ENCODE measurements around the gene GK.
"Not testable (repeated sequence)": the region's sequence is repeated elsewhere in the genome, so short reads cannot be mapped to it uniquely, and the experiment has no call there.

GK gene

DNA sequence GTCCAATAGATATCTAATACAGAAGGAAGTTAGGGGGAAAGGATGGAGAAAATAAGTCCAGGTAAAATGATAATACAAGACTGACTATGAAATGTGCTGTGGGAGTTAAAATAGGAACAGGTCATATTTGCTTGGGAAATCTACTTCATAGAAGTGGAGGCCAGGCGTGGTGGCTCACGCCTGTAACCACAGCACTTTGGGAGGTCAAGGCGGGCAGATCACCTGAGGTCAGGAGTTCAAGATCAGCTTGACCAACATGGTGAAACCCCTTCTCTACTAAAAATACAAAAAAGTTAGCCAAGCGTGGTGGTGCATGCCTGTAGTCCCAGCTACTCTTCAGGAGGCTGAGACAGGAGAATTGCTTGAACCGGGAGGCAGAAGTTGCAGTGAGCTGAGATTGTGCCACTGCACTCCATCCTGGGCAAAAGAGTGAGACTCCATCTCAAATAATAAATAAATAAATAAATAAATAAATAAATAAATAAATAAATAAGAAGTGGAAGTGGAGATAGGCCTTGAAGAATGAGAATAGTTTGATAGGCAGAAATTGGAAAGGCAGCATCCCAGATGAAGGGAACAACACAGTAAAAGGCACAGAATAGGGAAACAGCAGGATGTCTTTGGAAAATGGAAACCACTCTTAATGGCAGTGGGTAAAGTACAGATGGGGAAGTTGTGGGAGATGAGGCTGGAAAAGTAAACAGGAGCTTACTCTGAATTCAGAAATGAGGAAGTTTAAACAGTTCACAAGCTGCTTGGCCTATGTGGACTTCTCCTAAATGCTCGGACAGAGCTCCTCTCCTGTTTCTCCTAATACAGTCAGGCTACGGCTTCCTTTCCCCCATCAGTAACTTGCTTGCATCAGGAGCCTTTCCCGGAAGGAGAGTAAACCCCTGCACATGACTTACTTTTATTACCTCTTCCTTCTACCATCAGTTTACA lies 15.1 kb upstream of the GK start:
- DNase-seq (ENCODE audit: insufficient read length, low spot score) (no peak), FAIRE-seq (no peak)

DNA sequence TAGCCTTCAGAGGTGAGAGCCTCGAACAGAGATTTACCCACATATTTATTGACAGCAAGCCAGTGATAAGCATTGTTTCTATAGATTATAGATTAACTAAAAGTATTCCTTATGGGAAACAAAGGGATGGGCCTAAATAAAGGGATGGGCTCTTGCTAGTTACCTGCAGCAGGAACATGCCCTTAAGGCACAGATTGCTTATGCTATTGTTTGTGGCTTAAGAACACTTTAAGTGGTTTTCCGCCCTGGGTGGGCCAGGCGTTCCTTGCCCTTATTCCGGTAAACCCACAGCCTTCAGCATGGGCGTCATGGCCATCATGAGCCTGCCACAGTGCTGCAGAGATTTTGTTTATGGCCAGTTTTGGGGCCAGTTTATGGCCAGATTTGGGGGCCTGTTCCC lies 13.5 kb upstream of the GK start:
- not testable (repeated sequence) for FAIRE-seq; DNase-seq (ENCODE audit: insufficient read length, low spot score)

More for the DNA sequence above, 15.1 kb upstream of the GK start:
- no peak for TF ChIP-seq POLR2A (IDR thresholded peaks at IDR 0.05; ENCODE audit: low read depth, low read length)

DNA sequence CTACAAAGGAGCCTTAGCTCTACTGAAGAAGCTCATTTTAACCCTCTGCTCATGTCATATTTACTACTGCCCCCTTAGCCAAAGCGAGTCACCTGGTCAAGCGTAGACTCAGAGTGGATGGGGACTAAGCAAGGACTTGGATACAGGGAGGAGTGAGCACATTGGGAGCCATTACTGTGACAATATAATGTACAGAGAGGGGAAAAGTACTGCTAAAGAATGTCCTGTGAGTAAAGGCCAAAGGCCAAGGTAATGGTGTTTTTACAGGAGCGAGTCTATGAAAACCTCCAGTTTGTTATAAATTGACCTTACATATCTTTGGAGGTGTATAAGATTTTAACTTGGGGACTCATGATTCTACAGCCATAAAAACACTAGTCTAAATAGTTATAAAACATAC lies 10.6 kb upstream of the GK start:
- TF ChIP-seq POLR2A (IDR thresholded peaks at IDR 0.05; ENCODE audit: low read depth, low read length), result no peak
- no peak for FAIRE-seq
- DNase-seq (ENCODE audit: insufficient read length, low spot score), result no peak

DNA sequence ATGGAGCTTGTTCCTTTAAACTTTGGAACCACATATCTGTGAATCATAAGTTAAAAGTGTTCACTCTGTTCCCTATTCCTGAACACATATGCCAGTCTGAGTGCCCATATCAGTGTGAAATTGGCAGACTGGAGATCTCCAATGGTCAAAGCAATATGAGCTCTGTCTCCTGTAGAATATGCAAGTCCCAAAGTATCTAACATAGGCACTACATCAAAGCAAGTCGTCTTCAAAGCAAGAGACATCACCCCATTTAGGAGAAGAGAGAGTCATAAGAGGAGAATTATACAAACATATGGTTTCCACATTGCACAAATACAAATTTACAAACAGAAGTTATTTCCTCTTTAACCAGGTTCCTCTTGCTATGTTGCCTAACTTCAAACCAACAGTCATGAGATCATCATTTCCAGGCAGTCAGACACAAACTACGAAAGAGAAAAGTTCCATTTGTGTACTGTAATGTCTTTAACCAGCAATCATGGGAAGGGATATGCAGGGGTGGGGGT lies 9.9 kb upstream of the GK start:
- DNase-seq (ENCODE audit: insufficient read length, low spot score) (no peak), FAIRE-seq (no peak)
- TF ChIP-seq POLR2A (IDR thresholded peaks at IDR 0.05; ENCODE audit: low read depth, low read length), result no peak

DNA sequence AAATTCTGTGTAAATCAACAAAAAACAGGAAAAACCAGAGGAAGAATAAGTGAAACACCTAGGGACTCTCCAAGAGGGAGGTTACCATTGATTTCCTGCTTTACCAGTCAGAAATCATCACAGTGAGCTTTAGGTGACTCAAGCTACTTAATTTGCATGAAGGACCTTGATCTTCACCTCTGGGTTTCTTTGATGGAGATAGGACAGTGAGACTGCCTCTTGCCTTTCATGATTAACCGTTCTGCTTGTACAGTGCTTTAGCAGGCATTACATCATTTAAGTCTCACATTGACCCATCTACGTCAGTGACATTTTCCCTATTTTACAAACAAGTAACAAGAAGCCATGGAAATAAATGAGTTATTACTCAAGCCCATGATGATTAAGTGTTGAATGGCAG lies 3.4 kb upstream of the GK start:
- DNase-seq (ENCODE audit: insufficient read length, low spot score) (no peak), FAIRE-seq (no peak)
- no peak for TF ChIP-seq POLR2A (IDR thresholded peaks at IDR 0.05; ENCODE audit: low read depth, low read length)

DNA sequence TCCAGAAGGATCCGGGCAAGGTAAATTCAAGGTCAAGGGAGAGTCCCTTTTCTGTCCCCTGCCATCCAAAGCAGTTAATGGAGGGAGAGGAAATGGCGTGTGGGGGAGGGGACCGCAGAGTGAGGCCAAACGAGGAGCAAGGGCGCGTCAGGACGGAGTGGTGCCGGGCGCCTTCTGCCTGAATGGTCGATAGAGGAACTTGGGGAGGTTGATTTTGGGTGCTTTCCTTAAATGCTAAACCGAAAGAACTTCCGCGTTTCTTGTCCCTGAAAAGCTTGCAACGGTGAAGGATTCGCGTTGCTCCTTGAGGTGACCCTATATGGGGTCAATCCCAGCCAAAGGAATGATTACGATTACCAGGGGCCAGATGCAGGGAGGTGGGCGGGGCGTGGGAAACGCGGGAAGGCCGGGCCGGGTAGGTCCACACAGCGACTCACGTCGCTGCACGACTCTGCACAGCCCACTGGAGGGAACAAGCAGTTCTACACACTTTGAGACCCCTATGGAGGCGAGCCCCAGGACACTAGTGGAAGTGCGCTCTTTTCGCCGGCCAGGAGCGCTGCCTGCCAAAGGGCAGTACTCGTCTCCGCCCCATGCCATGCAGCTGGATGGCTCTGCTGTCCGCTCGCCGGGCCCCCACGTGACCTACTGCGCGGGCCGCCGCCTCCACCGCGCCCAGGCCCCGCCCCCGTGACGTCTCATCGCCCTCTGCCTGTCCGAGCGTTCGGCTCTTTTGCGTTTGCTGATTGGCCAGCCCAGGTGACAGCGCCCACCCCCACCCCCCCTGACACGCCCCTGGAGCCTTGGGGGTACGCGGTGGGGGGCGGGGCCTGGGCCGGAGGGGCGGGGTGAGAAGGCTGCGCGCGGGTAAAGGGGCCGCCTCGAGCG lies 452 bp upstream of the GK start:
- DNase-seq (ENCODE audit: insufficient read length, low spot score), result peak; percentile 50
- TF ChIP-seq POLR2A (IDR thresholded peaks at IDR 0.05; ENCODE audit: low read depth, low read length), result peak; percentile 38
- FAIRE-seq, result no peak

DNA sequence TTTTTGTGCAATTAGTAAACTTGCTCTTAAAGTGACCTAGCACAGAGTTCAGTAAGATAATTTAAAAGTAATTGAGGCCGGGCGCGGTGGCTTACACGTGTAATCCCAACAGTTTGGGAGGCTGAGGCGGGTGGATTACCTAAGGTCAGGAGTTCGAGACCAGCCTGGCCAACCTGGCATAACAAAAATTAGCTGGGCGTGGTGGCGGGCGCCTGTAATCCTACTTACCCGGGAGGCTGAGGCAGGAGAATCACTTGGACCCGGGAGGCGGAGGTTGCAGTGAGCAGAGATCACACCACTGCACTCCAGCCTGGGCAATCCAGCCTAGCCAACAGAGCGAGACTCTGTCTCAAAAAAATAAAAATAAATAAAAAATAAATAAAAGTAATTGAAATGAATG lies 1.2 kb downstream of the GK start:
- DNase-seq (ENCODE audit: insufficient read length, low spot score), result not testable (repeated sequence)

DNA sequence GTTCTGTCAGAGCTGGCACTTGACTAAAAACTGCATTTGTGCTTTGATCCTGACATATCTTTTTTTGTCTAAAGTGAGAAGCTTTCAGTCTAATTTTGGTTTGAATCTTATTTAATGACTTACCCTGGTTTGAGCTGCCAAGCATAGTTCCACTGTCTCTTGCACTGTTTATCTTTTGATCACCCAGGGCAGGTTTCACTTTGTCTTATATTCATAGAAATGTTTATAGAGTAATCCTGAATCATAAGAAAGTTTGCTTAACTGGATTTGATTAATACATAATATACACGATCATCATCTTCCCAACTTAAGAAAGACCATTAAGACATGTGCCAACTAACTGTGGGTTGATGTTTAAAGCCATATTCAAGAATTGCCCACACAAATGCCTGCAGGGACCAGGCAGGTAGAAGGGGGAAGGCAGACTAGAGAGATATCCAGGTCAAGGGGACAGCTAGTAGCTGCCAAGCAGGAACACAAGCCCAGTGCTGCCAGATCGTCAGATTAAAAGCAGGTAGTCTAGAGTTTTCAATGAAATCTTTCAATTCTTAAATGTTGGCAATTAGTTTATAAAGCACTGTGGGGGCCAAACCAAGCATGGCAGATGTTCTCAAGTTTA lies 1.9 kb downstream of the GK start:
- FAIRE-seq (no peak), DNase-seq (ENCODE audit: insufficient read length, low spot score) (no peak)
- no peak for TF ChIP-seq POLR2A (IDR thresholded peaks at IDR 0.05; ENCODE audit: low read depth, low read length)

More for the DNA sequence above, 1.2 kb downstream of the GK start:
- FAIRE-seq, result not testable (repeated sequence)

DNA sequence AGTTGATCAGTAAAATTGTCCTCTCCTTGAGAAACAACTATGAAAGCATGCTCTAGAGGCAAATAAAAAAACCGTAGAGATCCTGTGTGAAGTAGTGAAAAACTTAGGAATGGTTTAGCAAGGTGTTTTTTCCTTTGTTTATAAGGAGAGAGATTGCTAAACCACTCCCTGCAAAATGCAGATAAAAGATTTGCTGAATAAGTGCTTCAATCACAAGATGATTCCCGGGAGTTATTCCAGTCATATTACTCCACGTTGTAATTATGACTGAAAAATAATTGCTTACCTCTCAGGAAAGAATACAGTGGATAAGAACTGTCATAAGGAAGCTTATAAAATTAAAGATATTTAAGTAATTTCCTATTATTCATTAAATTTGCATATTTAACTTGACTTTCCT lies 2.8 kb downstream of the GK start:
- TF ChIP-seq POLR2A (IDR thresholded peaks at IDR 0.05; ENCODE audit: low read depth, low read length), result no peak
- FAIRE-seq (no peak), DNase-seq (ENCODE audit: insufficient read length, low spot score) (no peak)

DNA sequence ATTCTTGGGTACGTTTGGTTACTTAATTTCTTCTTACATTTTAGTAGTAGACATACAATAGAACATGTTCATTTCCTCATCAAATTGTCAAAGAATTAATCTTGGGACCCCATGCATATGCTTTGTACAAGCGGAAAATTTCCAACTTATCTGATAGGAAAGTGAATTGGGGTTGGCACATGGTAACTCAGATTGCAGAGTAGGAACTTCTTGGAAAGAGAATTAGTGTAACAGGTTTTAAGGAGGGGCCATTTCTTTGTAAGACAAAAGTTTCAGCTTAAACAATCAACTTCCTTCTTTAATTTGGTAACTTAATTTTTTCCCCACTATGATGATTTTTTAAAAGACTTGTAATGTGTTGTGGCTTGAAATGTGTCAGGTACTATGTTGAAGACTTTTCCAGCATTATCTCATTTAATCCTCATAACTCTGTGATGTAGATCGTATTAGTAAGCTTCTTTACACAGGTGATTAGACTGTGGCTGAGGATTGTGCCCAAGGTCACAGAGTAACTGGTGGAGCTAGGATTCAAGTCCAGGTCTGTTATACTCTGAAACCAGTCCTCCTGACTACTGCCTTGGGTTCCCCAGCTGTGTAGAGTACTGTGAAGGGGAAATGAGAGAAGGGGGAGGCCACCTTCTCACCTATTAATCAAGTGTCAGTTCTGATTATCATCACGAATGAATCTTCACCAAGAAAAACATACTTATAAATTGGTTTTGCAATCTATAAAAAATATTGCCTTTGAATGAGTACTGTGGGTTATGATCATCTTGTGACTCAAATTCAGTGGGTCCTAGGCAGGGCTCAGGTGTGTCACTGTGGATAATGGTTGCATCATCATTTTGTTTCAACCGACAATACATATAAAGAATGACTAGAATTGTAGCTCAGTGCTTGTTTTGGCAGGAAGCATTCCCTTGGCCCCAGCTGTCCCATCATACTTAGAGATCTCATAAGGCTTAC lies 4.3 kb downstream of the GK start:
- TF ChIP-seq POLR2A (IDR thresholded peaks at IDR 0.05; ENCODE audit: low read depth, low read length), result no peak
- no peak for FAIRE-seq
- no peak for DNase-seq (ENCODE audit: insufficient read length, low spot score)

DNA sequence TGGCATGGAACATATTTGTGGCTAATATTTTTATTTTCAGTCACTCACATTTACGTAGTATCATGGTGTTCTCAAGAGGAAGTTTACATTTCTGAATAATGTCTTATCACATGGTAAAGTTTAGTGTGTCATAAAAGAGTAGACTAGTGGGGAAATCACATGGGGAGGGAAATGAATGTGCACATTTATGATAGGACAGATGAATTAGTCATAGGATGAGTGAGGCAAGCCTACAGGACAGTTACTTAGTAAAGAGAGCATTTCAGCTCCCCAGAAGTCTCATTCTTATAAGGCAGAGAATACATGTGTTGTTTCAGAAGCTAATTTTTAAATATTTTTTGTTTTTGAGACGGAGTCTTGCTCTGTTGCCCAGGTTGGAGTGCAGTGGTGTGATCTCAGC lies 6.2 kb downstream of the GK start:
- DNase-seq (ENCODE audit: insufficient read length, low spot score), result peak; percentile 4
- TF ChIP-seq POLR2A (IDR thresholded peaks at IDR 0.05; ENCODE audit: low read depth, low read length), result no peak
- no peak for FAIRE-seq

DNA sequence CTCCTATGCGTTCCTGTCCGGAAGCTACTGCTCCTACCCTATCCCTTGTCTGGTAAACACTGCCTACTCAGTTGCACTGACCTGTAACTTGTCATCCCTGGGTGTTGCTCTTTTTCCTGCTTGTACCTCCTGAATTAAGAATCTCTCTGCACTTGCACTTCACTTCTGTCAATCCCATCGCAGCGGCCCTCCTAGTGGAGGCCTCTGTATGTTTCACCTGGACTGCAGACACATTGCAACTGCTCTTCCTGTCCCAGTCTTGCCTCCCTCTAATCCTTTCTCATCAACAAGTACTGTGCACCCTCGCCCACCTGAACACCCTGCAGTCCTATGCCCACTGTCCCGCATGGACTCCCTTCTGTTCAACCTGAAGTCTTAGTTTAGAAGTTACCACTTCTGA lies 8.0 kb downstream of the GK start:
- no peak for TF ChIP-seq POLR2A (IDR thresholded peaks at IDR 0.05; ENCODE audit: low read depth, low read length)
- FAIRE-seq, result no peak
- DNase-seq (ENCODE audit: insufficient read length, low spot score), result no peak

DNA sequence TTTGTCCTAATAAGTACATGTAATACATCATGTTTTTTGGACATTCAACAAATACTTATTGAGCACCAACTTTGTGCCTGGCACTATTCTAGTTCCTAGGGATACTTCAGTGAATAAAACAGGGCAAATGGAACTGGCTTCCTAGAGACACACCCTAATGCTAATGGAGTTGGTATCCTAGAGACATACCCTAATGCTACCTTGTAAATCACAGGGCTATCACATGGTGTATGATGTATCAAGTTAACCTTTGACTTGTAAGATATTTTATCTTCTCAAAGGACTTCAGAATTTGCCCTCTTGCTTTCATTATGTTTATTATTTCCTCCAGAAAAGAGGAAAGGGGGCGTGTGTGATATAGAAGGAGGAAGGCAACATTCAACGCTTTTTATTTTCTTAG lies 10.1 kb downstream of the GK start:
- no peak for TF ChIP-seq POLR2A (IDR thresholded peaks at IDR 0.05; ENCODE audit: low read depth, low read length)
- DNase-seq (ENCODE audit: insufficient read length, low spot score) (no peak), FAIRE-seq (no peak)
